Upper lobe of left lung (tissue), 6 donors: Measurements from ENCODE around the gene MCM3. TPM values are rescaled to one million over a fixed set of nuclear protein-coding genes. Genes with fewer than 3 reads are reported as not detected.

Experiments used
- ATAC-seq, 2 donors: fragments of 200-7000 bp; cut with Tn5 transposase; one replicate each; pipeline ENCODE4 v1.9.1; 2022; ENCODE audit warnings: mild to moderate bottlenecking in 2 of 2, moderate library complexity in 2 of 2; ENCODE audit not compliant: low FRiP score in 2 of 2
- DNase-seq, 2 donors: peaks; one replicate each; pipeline ENCODE4 v3.0.0-alpha.2; 2019 to 2020
- H3K27ac ChIP-seq, 4 donors: fragments of 200-600 bp; sonication (generic); one replicate each; pipeline ENCODE4 v1.5.1; 2016 to 2019
- H3K27me3 ChIP-seq, 4 donors: fragments of 200-600 bp; sonication (generic); one replicate each; pipeline ENCODE4 v1.5.1; 2017 to 2019
- H3K36me3 ChIP-seq, 4 donors: fragments of 200-600 bp; sonication (generic); one replicate each; pipeline ENCODE4 v1.5.1; 2016 to 2019
- H3K4me1 ChIP-seq, 4 donors: fragments of 200-600 bp; sonication (generic); one replicate each; pipeline ENCODE4 v1.5.1; 2018 to 2019
- H3K4me3 ChIP-seq, 4 donors: fragments of 200-600 bp; sonication (generic); one replicate each; pipeline ENCODE4 v1.5.1; 2017 to 2019; ENCODE audit warnings: mild to moderate bottlenecking in 2 of 4, moderate library complexity in 1 of 4
- H3K9me3 ChIP-seq, 4 donors: fragments of 200-600 bp; sonication (generic); one replicate each; pipeline ENCODE4 v1.5.1; 2018 to 2019
- CTCF ChIP-seq, 6 experiments: fragments of 450-650 bp in 4 of 6; fragments of 200-600 bp in 2 of 6; sonication (generic) in 2 of 6; IDR thresholded peaks; one replicate each; pipeline ENCODE4 v1.5.1; 2016 to 2019; ENCODE audit warnings: antibody characterized with exemption in 6 of 6
- EP300 ChIP-seq, 4 donors: sonication (generic); formaldehyde crosslinking; IDR thresholded peaks; one replicate each; pipeline ENCODE4 v1.5.1; 2017; ENCODE audit warnings: antibody characterized with exemption in 4 of 4, control low read depth in 2 of 4
- POLR2A ChIP-seq, 4 donors: fragments of 450-650 bp; IDR thresholded peaks; one replicate each; pipeline ENCODE4 v1.5.1; 2016 to 2017; ENCODE audit warnings: antibody characterized with exemption in 4 of 4, mild to moderate bottlenecking in 2 of 4
- POLR2AphosphoS5 ChIP-seq, 2 donors: sonication (generic); formaldehyde crosslinking; IDR thresholded peaks; one replicate each; pipeline ENCODE4 v1.5.1; 2017; ENCODE audit warnings: antibody characterized with exemption in 2 of 2
- WGBS, 2 donors: methylation state at CpG; one replicate each; pipeline ENCODE4 v1.1.5; 2017 to 2018; 5-methylcytosine and 5-hydroxymethylcytosine counted together
- total RNA-seq, 6 donors: library from RNA; depleted of rRNA in 4 of 6; stranded (reverse); fragments of >200 nt in 4 of 6; gene quantifications; one replicate each; pipeline versions ENCODE4 v1.1.0 to v1.2.1, GENCODE V29; 2016 to 2021
- donor health status: DM: no; HTN: no; CAD: no; lungs with moderate emphysema.
- donor health status: DM: no; HTN: yes; CAD: no; lungs with severe emphysema.

The MCM3 gene
- total RNA-seq, 6 donors from 2014 or later = 20.4 to 35.9 (median 28.2) TPM

- H3K9me3 ChIP-seq = no peaks in the 10 kb centered on the region
- H3K4me1 ChIP-seq = no peaks in the 10 kb centered on the region
- ATAC-seq (no peak), DNase-seq (no peak)
- H3K27me3 ChIP-seq = no peaks in the 10 kb centered on the region
- 66 to 69% methylated on average over 4 of the region's 4 CpGs for WGBS, 2 donors
- H3K36me3 ChIP-seq = no peaks in the 10 kb centered on the region
- TF ChIP-seq CTCF (IDR thresholded peaks at IDR 0.05) (no peak), POLR2AphosphoS5 (IDR thresholded peaks at IDR 0.05) (no peak), POLR2A (IDR thresholded peaks at IDR 0.05) (no peak), EP300 (IDR thresholded peaks at IDR 0.05) (no peak)
- no peak overlapping the region for H3K4me3 ChIP-seq
- no peak overlapping the region for H3K27ac ChIP-seq
These were observed 51.5 kb downstream of the MCM3 start for GRCh38 chr6:52233005-52233404.

- H3K27me3 ChIP-seq = no peaks in the 10 kb centered on the region
- WGBS, 2 donors = 85 to 90% methylated on average over 8 of the region's 8 CpGs
- no peaks in the 10 kb centered on the region for H3K9me3 ChIP-seq
- no peaks in the 10 kb centered on the region for H3K4me1 ChIP-seq
- no peak overlapping the region for H3K27ac ChIP-seq
- no peak for TF ChIP-seq CTCF (IDR thresholded peaks at IDR 0.05)
- no peak for TF ChIP-seq POLR2AphosphoS5 (IDR thresholded peaks at IDR 0.05)
- TF ChIP-seq POLR2A (IDR thresholded peaks at IDR 0.05) = no peak
- TF ChIP-seq EP300 (IDR thresholded peaks at IDR 0.05) = no peak
- no peak for ATAC-seq
- H3K36me3 ChIP-seq = no peaks in the 10 kb centered on the region
- H3K4me3 ChIP-seq = no peak overlapping the region
- no peak for DNase-seq
These were observed 53.0 kb downstream of the MCM3 start for GRCh38 chr6:52231406-52232127.

GRCh38 chr6:52230685-52231084, 53.9 kb downstream of the MCM3 start:
- H3K27me3 ChIP-seq = no peaks in the 10 kb centered on the region
- WGBS, 2 donors = 26 to 44% methylated on average over 1 of the region's 1 CpG

GRCh38 chr6:52227495-52227894, 57.0 kb downstream of the MCM3 start:
- TF ChIP-seq POLR2AphosphoS5 (IDR thresholded peaks at IDR 0.05) (no peak), POLR2A (IDR thresholded peaks at IDR 0.05) (no peak), CTCF (IDR thresholded peaks at IDR 0.05) (no peak), EP300 (IDR thresholded peaks at IDR 0.05) (no peak)
- ATAC-seq (no peak), DNase-seq (no peak)
- Histone ChIP-seq H3K4me3 (no peak overlapping the region), H3K27me3 (no peaks in the 10 kb centered on the region), H3K36me3 (no peaks in the 10 kb centered on the region), H3K4me1 (no peaks in the 10 kb centered on the region), H3K27ac (no peak overlapping the region), H3K9me3 (no peaks in the 10 kb centered on the region)
- WGBS, 2 donors = 57 to 90% methylated on average over 1 of the region's 1 CpG

More at GRCh38 chr6:52230685-52231084, 53.9 kb downstream of the MCM3 start:
- no peaks in the 10 kb centered on the region for H3K9me3 ChIP-seq
- no peak overlapping the region for H3K27ac ChIP-seq
- DNase-seq = no peak
- no peak overlapping the region for H3K4me3 ChIP-seq
- no peaks in the 10 kb centered on the region for H3K4me1 ChIP-seq
- no peak for ATAC-seq
- TF ChIP-seq POLR2AphosphoS5 (IDR thresholded peaks at IDR 0.05) (no peak), CTCF (IDR thresholded peaks at IDR 0.05) (no peak), POLR2A (IDR thresholded peaks at IDR 0.05) (no peak), EP300 (IDR thresholded peaks at IDR 0.05) (no peak)
- no peaks in the 10 kb centered on the region for H3K36me3 ChIP-seq

- no peaks in the 10 kb centered on the region for H3K27me3 ChIP-seq
- H3K4me1 ChIP-seq = no peaks in the 10 kb centered on the region
- TF ChIP-seq CTCF (IDR thresholded peaks at IDR 0.05) (no peak), EP300 (IDR thresholded peaks at IDR 0.05) (no peak), POLR2AphosphoS5 (IDR thresholded peaks at IDR 0.05) (no peak), POLR2A (IDR thresholded peaks at IDR 0.05) (no peak)
- no peaks in the 10 kb centered on the region for H3K36me3 ChIP-seq
- 51 to 58% methylated on average over 3 of the region's 3 CpGs for WGBS, 2 donors
- no peak for DNase-seq
- no peak overlapping the region for H3K27ac ChIP-seq
- H3K4me3 ChIP-seq = no peak overlapping the region
- no peak for ATAC-seq
- H3K9me3 ChIP-seq = no peaks in the 10 kb centered on the region
These were observed 63.2 kb downstream of the MCM3 start for GRCh38 chr6:52221302-52221701.
